Endodermal cell (in vitro differentiated cells): Measurements from ENCODE around the gene HSP90B1. TPM values are rescaled to one million over a fixed set of nuclear protein-coding genes. Genes with fewer than 3 reads are reported as not detected.
A peak's percentile ranks its signal among the peaks of the same experiment; 100 is the strongest.

Source experiments
- DNase-seq: peaks from one replicate; pipeline ENCODE4 v3.0.0-alpha.2; 2017
- H3K27ac ChIP-seq: 2 replicates; pipeline ENCODE4 v1.5.1; 2013; ENCODE audit warnings: mild to moderate bottlenecking, low read depth, low read length, moderate library complexity
- H3K27me3 ChIP-seq: 2 replicates; pipeline ENCODE4 v1.6.1; 2013; ENCODE audit warnings: mild to moderate bottlenecking, low read length, moderate library complexity; ENCODE audit not compliant: insufficient read depth, control insufficient read depth, poor library complexity, severe bottlenecking
- H3K36me3 ChIP-seq: 2 replicates; pipeline ENCODE4 v1.7.0; 2013; ENCODE audit warnings: mild to moderate bottlenecking, low read length, moderate library complexity; ENCODE audit not compliant: control insufficient read depth, insufficient read depth
- H3K4me1 ChIP-seq: one replicate; pipeline ENCODE4 v1.7.0; 2013; ENCODE audit warnings: low read length; ENCODE audit not compliant: control insufficient read depth, insufficient read depth
- H3K4me3 ChIP-seq: 2 replicates; pipeline ENCODE4 v1.5.1; 2013; ENCODE audit warnings: mild to moderate bottlenecking, low read length, moderate library complexity
- H3K9ac ChIP-seq: 2 replicates; pipeline ENCODE4 v1.6.1; 2013; ENCODE audit warnings: mild to moderate bottlenecking, low read length, moderate library complexity; ENCODE audit not compliant: poor library complexity, severe bottlenecking; ENCODE audit errors: extremely low read depth
- H3K9me3 ChIP-seq: 2 replicates; pipeline ENCODE4 v1.6.1; 2013; ENCODE audit warnings: mild to moderate bottlenecking, low read length, moderate library complexity; ENCODE audit not compliant: control insufficient read depth
- H3K27ac Mint-ChIP-seq: 2 replicates; pipeline ENCODE4 v1.8.0; 2020; ENCODE audit warnings: mixed read lengths
- H3K27me3 Mint-ChIP-seq: 2 replicates; pipeline ENCODE4 v1.8.0; 2021; ENCODE audit warnings: mild to moderate bottlenecking, mixed read lengths; ENCODE audit not compliant: insufficient read depth
- H3K36me3 Mint-ChIP-seq: 2 replicates; pipeline ENCODE4 v1.8.0; 2020; ENCODE audit warnings: low read depth, mixed read lengths
- H3K4me1 Mint-ChIP-seq: 2 replicates; pipeline ENCODE4 v1.8.0; 2020; ENCODE audit warnings: mixed read lengths
- H3K4me3 Mint-ChIP-seq: 2 replicates; pipeline ENCODE4 v1.8.0; 2020; ENCODE audit warnings: mild to moderate bottlenecking, moderate library complexity, mixed read lengths
- H3K9me3 Mint-ChIP-seq: 2 replicates; pipeline ENCODE4 v1.8.0; 2020; ENCODE audit warnings: mild to moderate bottlenecking, mixed read lengths
- CTCF ChIP-seq: fragments of 200-600 bp; sonication (generic); conservative IDR thresholded peaks from 2 replicates; pipeline ENCODE4 v1.5.0; 2021; ENCODE audit warnings: antibody characterized with exemption, mild to moderate bottlenecking
- WGBS, 2 experiments: methylation state at CpG; one replicate each; pipeline versions ENCODE4 v1.1.5 to v1.1.7; 2013; ENCODE audit warnings: missing lambda C conversion rate in 2 of 2, mixed read lengths in 1 of 2; ENCODE audit not compliant: insufficient coverage in 1 of 2, insufficient read length in 1 of 2; 5-methylcytosine and 5-hydroxymethylcytosine counted together
- long read RNA-seq, 4 experiments: library from polyadenylated mRNA in 2 of 4; library from RNA in 1 of 4; library from capped mRNA in 1 of 4; stranded (forward) in 3 of 4; unstranded in 1 of 4; transcript quantifications; one replicate each; pipeline ENCODE4 v2.0.0, GENCODE V29; 2020 to 2021; ENCODE audit warnings: inconsistent platforms in 1 of 4
- polyA plus RNA-seq, 2 experiments: library from polyadenylated mRNA; stranded (reverse); fragments of 50-300 nt; gene quantifications; one replicate each; pipeline ENCODE4 v1.2.3, GENCODE V29; 2013
- total RNA-seq, 2 donors: library from RNA; stranded (reverse); fragmentation: NEBNext Ultra II Directional in 1 of 2; extraction: Animal tissue kit (Norgen Biotek cat#: 25700) in 1 of 2; gene quantifications; 2 replicates in 1 of 2; 3 replicates in 1 of 2; pipeline ENCODE4 v1.2.1, GENCODE V29; 2021

Gene HSP90B1
- total RNA-seq, result 1,000 to 10,000 TPM; 1,047 to 1,509 TPM
- polyA plus RNA-seq (2013, experiment 1 of 2), result 642 TPM
- polyA plus RNA-seq (2013, experiment 2 of 2), result 723 TPM
- long read RNA-seq, experiment 1, transcript HSP90B1-201 (18 exons, 2,858 nt), result major isoform, 100 of 455 reads
- long read RNA-seq, experiment 1, partial matches to known transcripts, result 257 of 455 reads
- long read RNA-seq, experiment 1, other reads (novel, unspliced or antisense), result 98 of 455 reads
- long read RNA-seq, experiment 2, transcript HSP90B1-201 (18 exons, 2,858 nt), result major isoform, 2,696 of 3,049 reads
- long read RNA-seq, experiment 2, partial matches to known transcripts, result 222 of 3,049 reads
- long read RNA-seq, experiment 2, other reads (novel, unspliced or antisense), result 130 of 3,049 reads
- long read RNA-seq, experiment 3, transcript HSP90B1-201 (18 exons, 2,858 nt), result major isoform, 2,790 of 4,307 reads
- long read RNA-seq, experiment 3, partial matches to known transcripts, result 1,268 of 4,307 reads
- long read RNA-seq, experiment 3, other reads (novel, unspliced or antisense), result 248 of 4,307 reads
- long read RNA-seq, experiment 4, transcript HSP90B1-201 (18 exons, 2,858 nt), result major isoform, 1,460 of 3,093 reads
- long read RNA-seq, experiment 4, partial matches to known transcripts, result 1,565 of 3,093 reads
- long read RNA-seq, experiment 4, other reads (novel, unspliced or antisense), result 68 of 3,093 reads

GRCh38 chr12:103930034-103930786 lies at the start of gene HSP90B1:
TSS of gene HSP90B1 (plus strand) at chr12:103930410. CDS start at chr12:103930516, 106 bp downstream.
- Histone ChIP-seq H3K4me1 (peaks cover 5% of the 10 kb centered on the region), H3K27me3 (no peaks in the 10 kb centered on the region), H3K9ac (peak within 1 kb of the TSS; percentile 98), H3K9me3 (no peaks in the 10 kb centered on the region), H3K4me3 (peak within 1 kb of the TSS; percentile 98), H3K27ac (peak within 1 kb of the TSS; percentile 93), H3K36me3 (peaks cover 41% of the 10 kb centered on the region)
- Mint-ChIP-seq H3K9me3 (no peaks in the 10 kb centered on the region), H3K4me3 (peak within 1 kb of the TSS; percentile 82), H3K27me3 (no peaks in the 10 kb centered on the region), H3K4me1 (peaks cover 47% of the 10 kb centered on the region), H3K36me3 (peaks cover 41% of the 10 kb centered on the region), H3K27ac (peak within 1 kb of the TSS; percentile 91)
- peak; percentile 100 for DNase-seq
- TF ChIP-seq CTCF, result no peak
- WGBS, 2 experiments, result 0 to 1% methylated on average over 17 to 54 of the region's 56 CpGs

GRCh38 chr12:103881261-103881660 lies 48.9 kb upstream of the HSP90B1 start:
- Mint-ChIP-seq H3K4me1 (peaks cover 33% of the 10 kb centered on the region), H3K27ac (no peak overlapping the region), H3K9me3 (no peaks in the 10 kb centered on the region), H3K4me3 (no peak overlapping the region), H3K27me3 (peaks cover 1% of the 10 kb centered on the region), H3K36me3 (no peaks in the 10 kb centered on the region)
- no peaks in the 10 kb centered on the region for H3K27me3 ChIP-seq
- no peaks in the 10 kb centered on the region for H3K36me3 ChIP-seq
- TF ChIP-seq CTCF, result no peak
- DNase-seq, result no peak
- H3K4me1 ChIP-seq, result peaks cover 8% of the 10 kb centered on the region
- no peak overlapping the region for H3K9ac ChIP-seq
- H3K9me3 ChIP-seq, result no peaks in the 10 kb centered on the region
- H3K4me3 ChIP-seq, result no peak overlapping the region
- 93 to 95% methylated on average over 2 of the region's 2 CpGs for WGBS, 2 experiments
- no peak overlapping the region for H3K27ac ChIP-seq

- H3K36me3 ChIP-seq, result no peaks in the 10 kb centered on the region
- H3K4me1 ChIP-seq, result peaks cover 8% of the 10 kb centered on the region
- no peak overlapping the region for H3K27ac Mint-ChIP-seq
- H3K4me3 ChIP-seq, result no peak overlapping the region
- H3K36me3 Mint-ChIP-seq, result no peaks in the 10 kb centered on the region
- no peaks in the 10 kb centered on the region for H3K9me3 ChIP-seq
- no peak overlapping the region for H3K4me3 Mint-ChIP-seq
- H3K27me3 ChIP-seq, result no peaks in the 10 kb centered on the region
- no peak for DNase-seq
- H3K27me3 Mint-ChIP-seq, result peaks cover 1% of the 10 kb centered on the region
- H3K4me1 Mint-ChIP-seq, result peaks cover 32% of the 10 kb centered on the region
- H3K9ac ChIP-seq, result no peak overlapping the region
- no peak overlapping the region for H3K27ac ChIP-seq
- WGBS, 2 experiments, result 71 to 83% methylated on average over 2 of the region's 2 CpGs
- TF ChIP-seq CTCF, result no peak
- no peaks in the 10 kb centered on the region for H3K9me3 Mint-ChIP-seq
These were observed 47.2 kb upstream of the HSP90B1 start for GRCh38 chr12:103882861-103883596.
